ENCODE measurements around the gene SPOCK1.
A peak's percentile ranks its signal among the peaks of the same experiment; 100 is the strongest.
"Not testable (repeated sequence)": the region's sequence is repeated elsewhere in the genome, so short reads cannot be mapped to it uniquely, and the experiment has no call there.

Gene SPOCK1

DNA sequence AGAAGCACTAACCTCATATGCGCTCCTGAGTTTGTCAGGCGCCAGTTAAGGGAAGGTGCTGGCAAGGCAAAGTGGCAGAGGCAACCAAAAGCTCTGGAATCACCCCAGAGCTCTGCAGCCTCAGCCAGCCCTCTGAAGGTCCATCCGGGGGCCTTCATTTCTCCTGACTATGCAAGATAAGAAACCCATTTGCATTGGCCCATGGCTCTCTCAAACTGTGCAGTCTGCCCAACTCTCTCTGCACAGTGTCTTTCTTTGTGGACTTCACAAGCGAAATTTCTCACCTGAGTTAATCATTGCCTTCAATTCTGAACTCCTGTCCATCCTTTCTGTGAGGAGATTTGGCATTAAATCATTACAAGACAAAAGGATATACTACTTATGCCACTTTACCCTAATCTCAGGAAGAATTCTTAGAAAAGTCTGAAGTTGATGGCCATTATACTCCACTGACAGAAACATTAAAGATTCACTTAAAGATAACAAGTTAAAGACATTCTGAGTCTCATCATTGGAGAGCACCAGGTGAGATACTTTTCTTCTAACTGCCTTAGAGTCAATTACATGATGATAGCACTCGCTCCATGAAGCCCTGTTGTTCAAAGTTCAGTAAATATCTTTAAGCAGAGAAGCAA lies 235.6 kb downstream of the SPOCK1 start:
- no peak for DNase-seq (ENCODE audit: low read depth)

DNA sequence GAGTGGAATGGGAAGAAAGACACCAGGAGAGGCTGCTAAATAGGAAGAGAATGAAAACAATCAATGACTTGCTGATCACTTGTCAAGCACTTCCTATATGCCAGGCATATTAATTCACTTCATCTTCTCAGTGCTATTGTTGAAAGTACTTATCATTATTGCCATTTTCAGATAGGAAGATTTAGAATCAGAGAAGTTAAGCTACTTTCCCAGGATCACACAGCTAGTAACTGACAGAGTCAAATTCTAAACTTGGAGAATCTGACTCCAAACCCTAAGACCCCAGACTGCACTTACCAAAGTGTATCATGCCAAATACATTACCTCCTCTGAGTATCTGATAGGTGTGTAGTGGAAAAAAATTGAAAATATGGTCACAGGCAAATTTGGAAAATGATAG lies 236.3 kb downstream of the SPOCK1 start:
- no peak for DNase-seq (ENCODE audit: low read depth)

DNA sequence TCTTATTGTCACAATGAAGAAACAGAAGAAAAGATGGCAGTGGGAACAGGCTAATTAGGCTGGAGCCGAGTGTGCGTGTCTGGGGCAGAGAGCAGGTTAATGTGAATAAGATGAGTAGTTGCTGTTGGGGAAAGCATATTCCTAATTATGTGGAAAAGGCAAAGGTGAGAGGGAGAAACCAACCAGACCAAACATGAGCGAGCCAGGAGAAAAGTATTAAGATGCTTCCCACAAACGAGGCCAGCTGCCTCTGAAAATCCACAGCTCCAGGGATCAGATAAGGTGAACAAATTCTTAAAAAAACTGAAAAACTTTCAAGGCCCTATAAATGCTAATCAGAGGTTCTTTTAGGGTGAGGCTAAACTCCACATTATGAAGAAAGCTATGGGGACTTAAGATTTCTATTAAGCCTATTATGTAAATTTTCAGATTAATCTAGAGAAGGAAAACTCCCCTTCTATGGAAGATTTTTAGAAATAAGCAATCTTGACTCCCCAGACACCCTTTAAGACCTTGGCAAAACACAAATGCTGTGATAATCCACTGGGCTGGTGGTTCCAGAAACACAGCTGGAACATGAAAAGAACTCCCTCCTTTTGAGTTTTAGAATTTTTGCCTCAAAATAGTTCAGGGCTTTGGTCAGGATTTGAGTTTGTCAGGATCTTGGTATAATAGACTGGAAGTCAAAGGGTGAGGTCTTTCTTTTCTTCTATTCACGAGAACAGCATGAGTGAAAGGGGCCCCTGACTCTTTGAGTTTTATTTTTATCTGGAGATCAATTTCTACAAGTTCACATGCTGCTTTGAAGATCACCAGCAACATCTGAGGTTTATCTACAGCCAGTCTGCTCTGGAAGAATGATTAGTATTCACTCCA lies 238.1 kb downstream of the SPOCK1 start:
- DNase-seq (ENCODE audit: low read depth) = no peak

DNA sequence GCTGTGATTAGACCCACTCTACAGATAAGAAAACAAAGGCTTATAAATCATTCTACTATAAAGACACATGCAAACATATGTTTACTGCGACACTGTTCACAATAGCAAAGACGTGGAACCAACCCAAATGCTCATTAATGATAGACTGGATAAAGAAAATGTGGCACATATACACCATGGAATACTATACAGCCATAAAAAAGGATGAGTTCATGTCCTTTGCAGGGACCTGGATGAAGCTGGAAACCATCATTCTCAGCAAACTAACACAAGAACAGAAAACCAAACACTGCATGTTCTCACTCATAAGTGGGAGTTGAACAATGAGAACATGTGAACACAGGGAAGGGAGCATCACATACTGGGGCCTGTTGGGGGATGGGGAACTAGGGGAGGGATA lies 240.0 kb downstream of the SPOCK1 start:
- not testable (repeated sequence) for DNase-seq (ENCODE audit: low read depth)

DNA sequence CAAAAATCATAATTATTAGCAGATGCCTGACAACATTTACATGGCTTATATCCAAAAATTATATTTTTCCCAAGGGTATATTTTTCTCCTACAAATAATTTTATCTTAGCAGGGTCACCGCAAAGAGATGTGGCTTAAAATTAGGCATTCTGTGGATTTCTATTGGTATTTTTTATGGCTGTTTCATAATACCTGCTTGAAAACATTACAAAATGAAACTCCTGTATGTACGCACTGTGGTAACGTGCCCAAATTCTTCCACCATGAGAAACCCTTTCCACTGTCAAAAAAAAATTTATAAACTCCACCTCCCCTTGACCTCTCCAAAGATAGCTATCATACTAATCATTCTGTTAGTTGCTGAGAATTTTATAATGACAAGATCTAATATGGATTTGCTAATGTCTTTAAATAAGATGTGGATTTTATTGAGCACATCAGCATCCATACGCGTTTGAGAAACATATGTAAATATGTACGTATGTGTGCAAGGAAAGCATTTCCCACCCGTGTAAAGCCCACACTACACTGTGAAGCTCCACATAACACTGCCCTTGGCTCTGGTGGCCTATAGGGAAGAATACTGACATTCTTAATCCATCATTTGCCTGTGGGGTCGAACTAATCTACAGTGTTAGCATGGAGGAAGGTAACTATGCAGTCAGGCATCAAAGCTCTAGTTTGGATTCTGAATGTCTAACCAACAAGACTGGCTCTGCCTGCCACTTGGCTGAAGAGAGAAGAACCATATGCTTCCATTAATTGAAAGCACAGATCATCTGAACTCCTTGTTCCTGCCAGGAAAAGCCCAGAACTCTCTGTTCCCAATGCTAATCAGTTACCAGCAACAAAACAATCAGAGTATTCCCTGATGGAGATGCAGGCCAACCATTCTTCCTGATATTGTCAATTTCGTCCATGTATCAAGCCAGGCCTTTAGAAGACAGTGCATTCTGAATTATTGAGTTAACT lies 244.7 kb downstream of the SPOCK1 start:
- peak; percentile 56 for DNase-seq (ENCODE audit: low read depth)

DNA sequence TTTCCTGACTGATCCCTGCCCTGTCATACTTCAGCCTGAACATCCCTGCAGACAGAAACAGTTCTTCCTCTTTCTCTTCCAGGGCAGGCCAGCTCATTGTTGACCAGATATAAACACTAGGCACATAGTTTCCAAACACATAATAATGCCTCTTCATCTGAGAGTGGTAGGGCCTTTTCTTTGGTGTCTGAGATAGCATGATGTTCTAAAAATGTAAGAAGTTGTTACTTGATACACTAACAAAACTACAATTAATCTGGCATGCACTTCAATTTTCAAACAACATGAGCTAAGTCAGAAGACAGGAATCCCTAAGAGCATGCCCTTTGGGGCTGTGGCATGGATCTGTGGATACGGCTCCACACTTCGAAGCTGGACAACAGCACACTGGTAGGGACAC lies 246.6 kb downstream of the SPOCK1 start:
- DNase-seq (ENCODE audit: low read depth) = peak; percentile 37

DNA sequence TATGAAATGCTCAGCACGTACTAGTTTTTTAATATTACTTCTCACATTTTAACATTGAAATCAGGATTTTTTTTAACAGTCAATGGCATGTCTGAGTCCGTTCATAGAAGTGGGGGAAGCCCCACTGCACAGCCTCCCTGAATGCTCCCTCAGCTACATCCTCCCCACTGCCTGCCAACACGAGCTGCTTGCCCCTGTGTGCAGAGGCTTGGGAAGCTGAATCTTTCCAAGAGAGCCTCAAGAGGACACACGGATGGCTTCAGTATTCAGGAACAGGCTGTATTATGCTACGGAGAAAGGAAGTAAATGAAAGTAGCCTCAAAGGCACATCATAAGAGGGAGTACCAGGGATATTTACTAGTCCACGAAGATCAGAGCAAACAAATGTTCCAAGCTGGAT lies 248.7 kb downstream of the SPOCK1 start:
- DNase-seq (ENCODE audit: low read depth) = no peak

DNA sequence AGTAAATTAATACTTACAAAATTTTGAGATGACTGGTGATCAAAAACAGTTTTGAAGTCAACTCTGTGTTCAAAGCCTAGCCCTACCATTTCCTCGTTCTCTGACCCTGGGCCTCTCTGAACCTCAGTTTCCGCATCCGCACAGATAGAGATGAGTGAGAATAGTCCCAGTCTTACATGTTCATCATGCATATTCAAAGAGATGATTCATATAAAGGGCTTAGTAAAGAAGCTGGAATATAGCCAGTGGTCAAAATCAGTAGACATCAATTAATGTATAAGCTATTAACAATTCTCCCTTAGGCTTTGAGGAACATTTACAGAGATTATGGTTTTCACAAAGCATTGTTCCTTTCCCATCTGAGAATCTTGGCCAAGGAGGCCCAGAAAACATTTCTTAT lies 250.6 kb downstream of the SPOCK1 start:
- no peak for DNase-seq (ENCODE audit: low read depth)

DNA sequence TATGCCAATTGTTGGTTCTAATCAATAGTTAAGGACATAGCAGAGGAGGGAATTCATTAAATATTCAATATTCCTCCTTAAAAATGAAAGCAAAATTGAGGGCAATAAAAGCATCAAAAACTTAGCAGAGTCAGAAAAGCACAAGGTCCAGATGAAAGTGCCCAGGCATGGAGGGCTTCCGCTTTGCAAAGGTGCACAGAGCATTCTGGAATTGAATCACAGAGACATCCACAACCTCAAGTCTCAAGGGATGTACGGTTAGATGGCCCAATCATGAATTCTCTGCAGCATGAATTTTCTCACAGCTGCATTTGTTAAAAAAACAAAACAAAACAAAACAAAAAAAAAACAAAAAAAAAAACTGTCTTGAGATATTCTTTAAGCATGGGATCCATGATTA lies 253.7 kb downstream of the SPOCK1 start:
- DNase-seq (ENCODE audit: low read depth) = no peak

DNA sequence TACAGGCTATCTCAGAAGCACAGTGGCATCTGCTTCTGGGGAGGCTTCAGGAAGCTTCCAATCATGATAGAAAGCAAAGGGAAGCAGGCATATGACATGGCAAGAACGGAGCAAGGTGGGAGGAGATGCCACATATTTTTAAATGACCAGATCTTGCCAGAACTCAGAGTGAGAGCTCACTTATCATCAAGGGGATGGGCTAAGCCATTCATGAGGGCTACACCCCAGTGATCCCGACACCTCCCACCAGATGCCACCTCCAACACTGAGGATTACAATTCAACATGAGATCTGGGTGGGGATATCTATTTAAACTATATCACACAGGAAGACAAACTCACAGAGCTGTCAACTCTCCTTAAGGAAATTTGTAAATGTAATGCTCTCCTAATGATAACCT lies 258.8 kb downstream of the SPOCK1 start:
- DNase-seq (ENCODE audit: low read depth) = no peak

DNA sequence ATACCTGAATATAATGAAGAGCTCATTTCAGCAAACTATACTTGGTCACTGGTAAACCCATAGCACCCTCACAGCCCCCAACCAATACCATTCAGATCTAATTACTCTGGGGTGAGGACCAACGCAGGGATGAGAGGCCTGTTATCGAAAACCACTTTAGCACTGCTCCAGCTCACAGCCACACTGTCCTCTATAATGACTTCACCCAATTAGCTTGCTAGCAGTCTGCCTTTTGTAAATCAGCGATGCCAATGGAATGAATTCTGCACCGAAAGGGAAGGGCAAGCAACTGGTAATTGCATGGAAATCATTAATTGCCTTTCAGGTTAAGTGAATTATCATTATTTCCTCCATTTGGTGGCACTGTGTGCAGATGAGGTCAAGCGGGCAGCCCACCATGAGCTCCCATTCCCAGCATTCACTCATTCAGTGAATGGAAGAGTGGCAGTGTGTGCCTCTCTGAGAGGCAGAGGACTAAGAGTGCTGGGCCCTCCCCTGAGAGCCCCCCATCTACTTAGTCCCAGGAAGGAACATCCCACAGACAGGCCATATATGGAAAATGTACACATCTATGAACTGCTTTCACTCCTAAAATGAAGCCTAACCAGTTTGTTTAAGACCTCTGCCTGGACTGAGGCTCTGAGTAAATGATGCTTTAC lies 262.1 kb downstream of the SPOCK1 start:
- DNase-seq (ENCODE audit: low read depth) = no peak

DNA sequence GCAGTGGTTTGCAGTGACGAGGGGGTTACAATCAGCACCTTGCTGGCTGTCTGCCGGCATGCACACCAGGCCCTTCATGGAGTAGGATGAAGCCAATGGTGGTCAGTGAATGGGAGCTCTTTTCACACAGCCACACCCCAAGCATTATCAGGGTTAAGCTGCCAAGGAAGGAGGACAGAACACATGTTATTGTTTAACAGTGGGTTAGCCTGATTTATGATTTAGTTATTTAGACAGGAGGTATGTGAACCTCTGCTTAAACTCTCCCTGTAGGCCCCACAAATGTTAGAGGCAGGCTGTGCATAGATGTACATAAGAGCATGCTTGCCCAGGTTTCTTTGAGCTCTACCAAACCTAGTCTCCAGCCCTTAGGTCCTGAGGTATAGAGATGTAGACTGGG lies 262.9 kb downstream of the SPOCK1 start:
- DNase-seq (ENCODE audit: low read depth) = no peak

DNA sequence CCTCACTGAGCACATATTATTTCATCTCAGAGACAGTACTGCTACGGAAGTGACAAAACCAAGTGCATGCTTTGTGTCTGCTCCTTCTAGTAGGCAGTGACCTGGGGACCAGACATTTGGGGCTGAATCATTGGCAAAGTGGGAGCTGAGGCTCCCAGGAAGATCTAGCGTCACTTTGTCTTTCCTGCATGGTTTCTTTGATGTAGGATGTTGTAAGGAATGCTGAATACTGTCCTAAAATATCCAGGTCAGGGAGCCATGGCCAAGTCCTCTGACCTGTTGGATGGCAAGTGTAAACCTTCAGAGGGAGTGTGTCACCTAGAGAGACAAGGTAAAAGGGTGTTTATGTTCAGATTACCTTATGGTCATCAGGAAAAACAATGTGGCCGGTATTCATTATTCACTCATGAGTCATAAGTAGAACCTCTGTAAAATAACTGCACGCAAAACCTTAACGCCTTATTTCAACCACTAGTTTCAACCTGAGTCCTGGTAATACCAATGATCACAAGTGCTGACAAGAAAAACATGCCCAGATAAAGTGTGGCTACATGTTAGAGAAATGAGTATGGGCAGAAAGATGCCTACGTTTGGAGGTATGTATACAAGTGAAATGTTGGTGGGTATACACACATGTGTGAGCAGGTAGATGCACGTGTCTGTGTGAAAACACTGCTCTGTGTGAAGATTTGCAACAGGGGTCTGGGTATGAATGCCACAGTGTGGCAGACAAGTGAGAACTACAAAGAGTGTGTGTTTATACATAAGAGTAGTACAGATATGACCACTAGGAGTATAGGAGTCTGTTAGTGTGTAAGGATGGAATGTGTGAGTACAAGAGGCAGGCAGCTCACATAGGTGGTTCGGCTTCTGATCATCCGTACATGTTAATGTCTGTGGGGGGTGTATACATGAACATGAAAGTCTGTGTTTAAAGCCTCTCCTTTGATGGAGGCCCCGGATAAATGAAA lies 263.9 kb downstream of the SPOCK1 start:
- DNase-seq (ENCODE audit: low read depth) = no peak

DNA sequence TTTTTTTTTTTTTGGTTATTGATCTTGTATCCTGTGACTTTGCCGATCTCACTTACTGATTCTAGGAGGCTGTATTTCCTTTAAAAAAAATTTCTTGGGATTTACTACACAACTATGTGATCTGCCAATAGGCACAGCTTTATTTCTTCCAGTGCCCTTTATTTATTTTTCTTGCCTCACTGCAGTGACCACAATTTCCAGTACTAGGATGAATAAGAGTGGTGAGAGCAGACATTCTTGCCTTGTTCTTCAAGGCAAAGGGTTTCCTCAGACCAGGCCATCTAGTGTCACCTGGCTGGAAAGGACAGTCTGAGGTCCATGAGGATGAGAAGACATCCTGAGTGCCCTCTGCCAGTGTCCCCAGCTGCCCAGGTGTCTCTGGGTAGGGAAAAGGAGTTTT lies 265.4 kb downstream of the SPOCK1 start:
- no peak for DNase-seq (ENCODE audit: low read depth)

DNA sequence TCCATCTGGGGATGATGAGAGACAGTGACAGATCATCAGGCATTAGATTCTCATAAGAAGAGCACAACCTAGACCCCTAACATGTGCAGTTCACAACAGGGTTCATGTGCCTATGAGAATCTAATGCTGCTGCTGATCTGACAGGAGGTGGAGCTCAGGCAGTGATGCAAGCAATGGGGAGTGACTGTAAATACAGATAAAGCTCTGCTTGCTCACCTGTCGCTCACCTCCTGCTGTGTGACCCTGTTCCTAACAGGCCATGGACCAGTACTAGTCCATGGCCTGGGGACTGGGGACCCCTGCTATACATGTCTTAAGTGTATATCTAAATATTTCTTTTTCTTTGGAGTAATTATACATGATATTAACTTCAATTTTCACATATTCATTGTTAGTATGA lies 265.8 kb downstream of the SPOCK1 start:
- DNase-seq (ENCODE audit: low read depth) = not testable (repeated sequence)

DNA sequence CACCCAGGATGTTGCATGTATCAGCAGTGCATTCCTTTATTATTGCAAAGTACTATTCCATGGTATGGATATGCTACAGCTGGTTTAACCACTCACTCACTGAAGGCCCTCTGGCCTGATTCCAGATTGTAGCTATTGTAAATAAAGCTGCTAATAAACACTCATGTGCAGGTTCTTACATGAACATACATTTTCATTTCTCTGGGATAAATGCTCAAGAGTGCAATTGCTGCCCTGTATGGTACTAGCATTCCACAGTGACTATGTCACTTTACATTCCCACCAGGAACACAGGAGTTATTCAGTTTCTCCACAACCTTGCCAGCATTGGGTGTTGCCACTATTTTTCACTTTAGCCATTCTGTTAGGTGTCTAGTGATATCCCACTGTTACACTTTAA lies 267.6 kb downstream of the SPOCK1 start:
- DNase-seq (ENCODE audit: low read depth) = no peak

DNA sequence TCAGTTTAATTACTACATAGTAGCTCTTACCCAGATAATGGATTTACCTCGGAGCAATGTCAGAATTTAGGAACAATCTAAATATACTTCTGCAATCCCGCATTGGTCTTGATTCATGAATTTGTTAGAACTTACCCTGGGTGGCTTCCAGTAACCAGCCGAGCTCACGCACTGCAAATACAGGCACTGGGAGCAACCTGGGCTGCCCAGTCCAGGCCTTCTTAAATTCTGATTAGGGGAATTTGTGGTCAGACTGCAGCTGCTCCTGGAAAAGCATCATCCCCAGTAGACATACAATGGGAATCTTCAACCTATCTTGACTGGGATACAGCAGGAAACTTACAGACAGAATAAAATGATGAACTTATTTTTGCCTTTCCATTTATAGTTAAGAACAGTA lies 270.3 kb downstream of the SPOCK1 start:
- DNase-seq (ENCODE audit: low read depth) = no peak

DNA sequence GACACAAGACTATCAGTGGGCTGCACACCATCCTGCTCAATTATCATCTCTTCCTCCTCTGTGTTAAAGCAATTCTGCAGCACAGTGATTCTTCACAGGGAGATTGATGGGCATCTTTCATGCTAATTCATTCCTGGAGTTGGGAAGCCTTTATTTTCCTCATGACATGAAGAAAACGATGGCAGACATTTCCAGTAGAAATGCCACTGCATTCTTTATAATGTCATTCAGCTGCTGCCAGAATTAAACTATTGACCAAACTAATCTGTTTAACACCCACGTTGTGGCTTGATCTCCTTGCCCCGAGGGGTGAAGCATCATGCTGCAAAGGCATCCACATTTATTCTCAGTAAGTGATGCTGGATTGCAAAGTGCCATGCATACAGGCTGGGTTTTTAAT lies 273.0 kb downstream of the SPOCK1 start:
- DNase-seq (ENCODE audit: low read depth) = no peak

DNA sequence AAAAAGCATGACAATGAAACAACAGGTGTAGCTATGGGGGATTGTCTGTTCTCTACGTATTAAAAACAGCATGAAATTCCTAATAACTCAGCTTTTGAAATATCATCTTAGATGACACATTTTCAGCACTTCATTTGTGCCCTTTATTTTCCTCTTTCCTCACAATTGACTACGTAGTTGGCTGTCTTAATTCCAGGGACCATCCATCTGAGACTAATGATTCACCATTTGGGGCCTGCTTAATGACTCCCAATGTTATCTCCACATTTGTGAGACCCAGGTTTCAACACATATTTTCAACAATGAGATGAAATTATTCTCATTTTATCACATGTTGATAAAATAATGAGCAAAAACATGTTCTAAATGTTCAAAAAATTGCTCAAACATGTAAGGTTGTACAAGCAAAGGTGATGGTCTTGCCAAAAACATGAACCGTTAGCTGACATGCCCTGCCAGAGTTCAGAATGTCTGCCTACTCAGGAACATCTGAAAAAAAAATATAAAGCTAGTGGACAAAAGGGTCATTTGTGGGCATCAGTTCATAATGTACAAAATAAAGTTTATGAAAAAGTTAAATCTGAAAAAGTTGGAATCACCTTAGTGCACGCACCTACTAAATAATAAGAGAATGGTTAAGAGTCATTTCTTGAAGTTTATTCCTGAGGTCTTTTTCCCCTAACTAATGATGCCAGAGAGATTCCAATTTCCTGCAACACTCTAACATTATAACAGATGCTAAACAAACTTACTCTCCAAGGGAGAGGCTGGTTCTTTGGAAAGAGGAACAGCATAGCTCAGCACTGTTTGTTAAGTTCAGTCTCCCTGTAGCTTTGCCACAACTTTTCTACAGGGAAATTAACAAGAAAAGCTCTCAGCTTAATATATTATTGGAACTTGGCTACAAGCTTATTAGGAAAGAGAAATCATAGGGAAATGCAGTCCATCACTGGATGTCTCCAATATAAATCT lies 275.5 kb downstream of the SPOCK1 start:
- DNase-seq (ENCODE audit: low read depth) = no peak

DNA sequence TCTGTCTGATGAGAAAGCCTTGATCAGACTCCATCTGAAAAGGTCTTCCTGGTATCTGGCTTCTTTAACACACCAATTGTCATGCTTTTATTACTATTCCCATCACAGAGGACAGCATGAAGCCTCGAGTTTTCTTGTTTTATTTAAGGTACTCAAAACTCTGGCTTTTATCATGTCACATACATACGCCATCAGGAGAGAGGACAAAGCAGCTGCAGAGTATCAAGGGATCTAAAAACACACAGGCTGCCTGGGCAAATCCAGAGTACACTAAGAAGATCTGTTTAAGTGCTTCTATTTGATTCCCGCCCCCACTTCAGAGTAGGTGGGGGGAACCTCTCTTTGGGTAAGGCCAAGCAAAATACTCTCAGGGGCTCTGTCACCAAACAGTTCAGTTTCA lies 277.2 kb downstream of the SPOCK1 start:
- DNase-seq (ENCODE audit: low read depth) = no peak
